Measurements from ENCODE around the gene CCDC81.

Gene CCDC81

DNA sequence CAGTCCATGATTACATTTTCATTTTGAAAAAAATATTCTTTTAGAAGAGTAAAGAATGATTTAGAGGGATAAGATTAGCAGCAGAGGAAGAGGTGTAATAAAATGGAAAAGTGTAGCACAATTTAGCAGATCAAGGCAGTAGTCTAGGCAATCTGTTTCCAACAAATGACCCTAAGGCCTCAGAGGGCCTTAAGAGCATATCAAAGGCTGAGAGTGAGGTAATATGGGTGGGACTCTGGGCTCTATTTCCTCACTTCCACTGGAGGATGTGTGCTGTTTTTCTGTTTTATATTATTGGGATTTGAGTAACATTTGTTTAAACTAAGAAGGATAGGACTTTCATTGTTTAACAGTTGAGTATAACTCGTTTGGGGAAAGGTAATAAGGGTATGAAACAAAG, 28.8 kb downstream of the CCDC81 start:
- WGBS, 2 donors (ENCODE audit: extremely low coverage in 2 of 2, insufficient read length in 2 of 2, insufficient replicate concordance in 1 of 2): no CpG with 5 or more reads among the region's 1 CpG
- H3K4me3 ChIP-seq (ENCODE audit: low read length in 2 of 2): no peak overlapping the region
- no peak overlapping the region for H3K9ac ChIP-seq (ENCODE audit: low read depth, low read length, poor library complexity)
- no peak overlapping the region for H3K4me2 ChIP-seq (ENCODE audit: insufficient read depth, low read length, poor library complexity, severe bottlenecking)
- H4K91ac ChIP-seq (ENCODE audit: low read depth, low read length, poor library complexity): no peak overlapping the region
- H2BK120ac ChIP-seq (ENCODE audit: low read depth, low read length): no peak overlapping the region
- no peaks in the 10 kb centered on the region for H3K4me1 ChIP-seq (ENCODE audit: control insufficient read depth in 2 of 2, insufficient read depth in 1 of 2, low read depth in 1 of 2, low read length in 2 of 2)
- no peak overlapping the region for H3K23ac ChIP-seq (ENCODE audit: low read depth, low read length, poor library complexity)
- H3K9me3 ChIP-seq (replicated peaks in 1 of 2; ENCODE audit: control insufficient read depth in 2 of 2, insufficient read depth in 1 of 2, low read depth in 1 of 2, low read length in 2 of 2): no peaks in the 10 kb centered on the region
- no peaks in the 10 kb centered on the region for H3K27me3 ChIP-seq (ENCODE audit: control insufficient read depth in 3 of 3, insufficient read depth in 3 of 3, low read depth in 1 of 3, low read length in 3 of 3)
- no peak overlapping the region for H2BK15ac ChIP-seq (ENCODE audit: low read length)
- H3K36me3 ChIP-seq (replicated peaks in 1 of 2; ENCODE audit: control insufficient read depth in 2 of 2, insufficient read depth in 2 of 2, low read length in 2 of 2): no peaks in the 10 kb centered on the region
- H2AK5ac ChIP-seq (ENCODE audit: low read depth, low read length): no peak overlapping the region
- H3K14ac ChIP-seq (ENCODE audit: low read length): no peak overlapping the region
- no peaks in the 10 kb centered on the region for H3K79me1 ChIP-seq (ENCODE audit: low read depth, low read length)
- H3K27ac ChIP-seq (replicated peaks; ENCODE audit: low read length): no peak overlapping the region
- DNase-seq (ENCODE audit: low spot score): no peak
- H3K4ac ChIP-seq (ENCODE audit: low read length): no peak overlapping the region
- H3K18ac ChIP-seq (ENCODE audit: low read length): no peak overlapping the region
- no peak overlapping the region for H2BK5ac ChIP-seq (ENCODE audit: low read length)
- H2BK12ac ChIP-seq (ENCODE audit: low read length): no peak overlapping the region
- no peak overlapping the region for H4K8ac ChIP-seq (ENCODE audit: low read depth, low read length)
- H2AFZ ChIP-seq (ENCODE audit: low read length): no peak overlapping the region

- no peak overlapping the region for H3K9ac ChIP-seq (ENCODE audit: low read depth, low read length, poor library complexity)
- H3K79me1 ChIP-seq (ENCODE audit: low read depth, low read length): no peaks in the 10 kb centered on the region
- no peak overlapping the region for H2BK120ac ChIP-seq (ENCODE audit: low read depth, low read length)
- no peak overlapping the region for H4K91ac ChIP-seq (ENCODE audit: low read depth, low read length, poor library complexity)
- no peak overlapping the region for H3K27ac ChIP-seq (replicated peaks; ENCODE audit: low read length)
- no peak overlapping the region for H2AK5ac ChIP-seq (ENCODE audit: low read depth, low read length)
- no peaks in the 10 kb centered on the region for H3K9me3 ChIP-seq (replicated peaks in 1 of 2; ENCODE audit: control insufficient read depth in 2 of 2, insufficient read depth in 1 of 2, low read depth in 1 of 2, low read length in 2 of 2)
- H3K23ac ChIP-seq (ENCODE audit: low read depth, low read length, poor library complexity): no peak overlapping the region
- no peak overlapping the region for H4K8ac ChIP-seq (ENCODE audit: low read depth, low read length)
- H3K14ac ChIP-seq (ENCODE audit: low read length): no peak overlapping the region
- no peak overlapping the region for H3K4me3 ChIP-seq (ENCODE audit: low read length in 2 of 2)
- H3K18ac ChIP-seq (ENCODE audit: low read length): no peak overlapping the region
- no peaks in the 10 kb centered on the region for H3K27me3 ChIP-seq (ENCODE audit: control insufficient read depth in 3 of 3, insufficient read depth in 3 of 3, low read depth in 1 of 3, low read length in 3 of 3)
- no peak overlapping the region for H3K4ac ChIP-seq (ENCODE audit: low read length)
- no peak overlapping the region for H2BK5ac ChIP-seq (ENCODE audit: low read length)
- H3K36me3 ChIP-seq (replicated peaks in 1 of 2; ENCODE audit: control insufficient read depth in 2 of 2, insufficient read depth in 2 of 2, low read length in 2 of 2): no peaks in the 10 kb centered on the region
- DNase-seq (ENCODE audit: low spot score): no peak
- H3K4me2 ChIP-seq (ENCODE audit: insufficient read depth, low read length, poor library complexity, severe bottlenecking): no peak overlapping the region
- H3K4me1 ChIP-seq (ENCODE audit: control insufficient read depth in 2 of 2, insufficient read depth in 1 of 2, low read depth in 1 of 2, low read length in 2 of 2): no peaks in the 10 kb centered on the region
- no peak overlapping the region for H2AFZ ChIP-seq (ENCODE audit: low read length)
- H2BK12ac ChIP-seq (ENCODE audit: low read length): no peak overlapping the region
- H2BK15ac ChIP-seq (ENCODE audit: low read length): no peak overlapping the region
Observed at GRCh38 chr11:86408845-86409244, 34.2 kb downstream of the CCDC81 start.

- WGBS, 2 donors (ENCODE audit: extremely low coverage in 2 of 2, insufficient read length in 2 of 2, insufficient replicate concordance in 1 of 2): no CpG with 5 or more reads among the region's 2 CpGs
- Histone ChIP-seq H3K36me3 (replicated peaks in 1 of 2; ENCODE audit: control insufficient read depth in 2 of 2, insufficient read depth in 2 of 2, low read length in 2 of 2) (no peaks in the 10 kb centered on the region), H4K8ac (ENCODE audit: low read depth, low read length) (no peak overlapping the region), H3K4me3 (ENCODE audit: low read length in 2 of 2) (no peak overlapping the region), H3K79me1 (ENCODE audit: low read depth, low read length) (no peaks in the 10 kb centered on the region), H3K9ac (ENCODE audit: low read depth, low read length, poor library complexity) (no peak overlapping the region), H4K91ac (ENCODE audit: low read depth, low read length, poor library complexity) (no peak overlapping the region), H2BK15ac (ENCODE audit: low read length) (no peak overlapping the region), H2AFZ (ENCODE audit: low read length) (no peak overlapping the region), H3K18ac (ENCODE audit: low read length) (no peak overlapping the region), H3K4me2 (ENCODE audit: insufficient read depth, low read length, poor library complexity, severe bottlenecking) (no peak overlapping the region), H2AK5ac (ENCODE audit: low read depth, low read length) (no peak overlapping the region), H2BK12ac (ENCODE audit: low read length) (no peak overlapping the region), H2BK120ac (ENCODE audit: low read depth, low read length) (no peak overlapping the region), H3K23ac (ENCODE audit: low read depth, low read length, poor library complexity) (no peak overlapping the region), H3K4ac (ENCODE audit: low read length) (no peak overlapping the region), H3K14ac (ENCODE audit: low read length) (no peak overlapping the region), H3K9me3 (replicated peaks in 1 of 2; ENCODE audit: control insufficient read depth in 2 of 2, insufficient read depth in 1 of 2, low read depth in 1 of 2, low read length in 2 of 2) (no peaks in the 10 kb centered on the region), H3K27me3 (ENCODE audit: control insufficient read depth in 3 of 3, insufficient read depth in 3 of 3, low read depth in 1 of 3, low read length in 3 of 3) (no peaks in the 10 kb centered on the region), H3K4me1 (ENCODE audit: control insufficient read depth in 2 of 2, insufficient read depth in 1 of 2, low read depth in 1 of 2, low read length in 2 of 2) (no peaks in the 10 kb centered on the region), H3K27ac (replicated peaks; ENCODE audit: low read length) (no peak overlapping the region), H2BK5ac (ENCODE audit: low read length) (no peak overlapping the region)
- no peak for DNase-seq (ENCODE audit: low spot score)
Observed at GRCh38 chr11:86414032-86414431, 39.3 kb downstream of the CCDC81 start.

DNA sequence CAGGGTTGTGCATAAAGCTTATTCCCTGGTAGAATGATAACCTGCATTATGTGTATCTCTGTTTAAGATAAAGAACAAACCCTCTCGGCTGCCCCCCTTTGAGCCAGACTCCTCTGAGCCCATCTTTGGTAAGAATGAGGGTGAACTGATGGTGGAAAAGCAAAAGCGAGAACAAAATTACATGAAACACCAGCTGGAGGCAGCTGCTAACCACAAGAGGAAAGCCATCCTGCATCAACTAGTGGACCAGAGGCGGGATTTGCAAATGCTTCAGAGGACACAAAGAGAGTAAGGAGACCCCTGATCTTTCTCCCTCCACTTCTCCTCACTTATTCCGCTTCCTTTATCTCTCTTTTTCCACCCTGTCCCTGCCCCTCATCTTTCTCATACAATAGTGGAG, 40.3 kb downstream of the CCDC81 start:
- Histone ChIP-seq H3K4me3 (ENCODE audit: low read length in 2 of 2) (no peak overlapping the region), H3K4ac (ENCODE audit: low read length) (no peak overlapping the region), H3K9me3 (replicated peaks in 1 of 2; ENCODE audit: control insufficient read depth in 2 of 2, insufficient read depth in 1 of 2, low read depth in 1 of 2, low read length in 2 of 2) (no peaks in the 10 kb centered on the region), H4K8ac (ENCODE audit: low read depth, low read length) (no peak overlapping the region), H3K36me3 (replicated peaks in 1 of 2; ENCODE audit: control insufficient read depth in 2 of 2, insufficient read depth in 2 of 2, low read length in 2 of 2) (no peaks in the 10 kb centered on the region), H3K18ac (ENCODE audit: low read length) (no peak overlapping the region), H3K79me1 (ENCODE audit: low read depth, low read length) (no peaks in the 10 kb centered on the region), H3K27ac (replicated peaks; ENCODE audit: low read length) (no peak overlapping the region), H2BK15ac (ENCODE audit: low read length) (no peak overlapping the region), H2AK5ac (ENCODE audit: low read depth, low read length) (no peak overlapping the region), H2AFZ (ENCODE audit: low read length) (no peak overlapping the region), H2BK12ac (ENCODE audit: low read length) (no peak overlapping the region), H3K9ac (ENCODE audit: low read depth, low read length, poor library complexity) (no peak overlapping the region), H3K4me2 (ENCODE audit: insufficient read depth, low read length, poor library complexity, severe bottlenecking) (no peak overlapping the region), H3K27me3 (ENCODE audit: control insufficient read depth in 3 of 3, insufficient read depth in 3 of 3, low read depth in 1 of 3, low read length in 3 of 3) (no peaks in the 10 kb centered on the region), H3K23ac (ENCODE audit: low read depth, low read length, poor library complexity) (no peak overlapping the region), H3K4me1 (ENCODE audit: control insufficient read depth in 2 of 2, insufficient read depth in 1 of 2, low read depth in 1 of 2, low read length in 2 of 2) (peaks cover 0 to 1% of the 10 kb centered on the region in 2 donors), H2BK5ac (ENCODE audit: low read length) (no peak overlapping the region), H4K91ac (ENCODE audit: low read depth, low read length, poor library complexity) (no peak overlapping the region), H3K14ac (ENCODE audit: low read length) (no peak overlapping the region), H2BK120ac (ENCODE audit: low read depth, low read length) (no peak overlapping the region)
- no CpG with 5 or more reads among the region's 4 CpGs for WGBS, 2 donors (ENCODE audit: extremely low coverage in 2 of 2, insufficient read length in 2 of 2, insufficient replicate concordance in 1 of 2)
- DNase-seq (ENCODE audit: low spot score): no peak
